Stimulated activated naive CD4-positive, alpha-beta T cell (primary cell): ENCODE data around the gene L3MBTL4.

ENCODE experiments used
- DNase-seq, 6 experiments: peaks; one replicate each; lab custom pipeline; 2025; lab: John Stamatoyannopoulos, UW

Gene L3MBTL4

GRCh38 chr18:5986257-5986931 lies 428.3 kb downstream of the L3MBTL4 start:
- DNase-seq = no peak

DNA sequence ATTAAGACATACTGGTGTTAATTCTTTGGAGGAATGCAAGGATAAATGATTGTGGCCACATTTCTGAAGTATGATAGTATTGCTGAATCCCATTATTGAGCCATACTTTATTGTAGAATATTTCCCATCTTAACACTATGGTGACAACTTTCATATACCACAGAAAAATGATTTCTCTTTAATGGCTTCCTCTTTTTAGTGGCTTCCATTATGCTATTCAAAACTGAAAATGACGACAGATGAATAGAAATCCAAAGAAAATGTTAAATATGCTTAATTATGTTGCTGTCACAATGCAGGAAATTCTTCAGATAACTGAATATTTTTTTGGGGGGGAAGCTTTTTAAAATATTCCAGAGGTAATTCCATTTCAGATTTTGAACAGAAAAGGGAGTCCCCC lies 430.5 kb downstream of the L3MBTL4 start:
- DNase-seq = no peak

- no peak for DNase-seq
These were observed 431.2 kb downstream of the L3MBTL4 start for GRCh38 chr18:5983488-5983887.

- no peak for DNase-seq
These were observed 432.4 kb downstream of the L3MBTL4 start for GRCh38 chr18:5982332-5982731.

DNA sequence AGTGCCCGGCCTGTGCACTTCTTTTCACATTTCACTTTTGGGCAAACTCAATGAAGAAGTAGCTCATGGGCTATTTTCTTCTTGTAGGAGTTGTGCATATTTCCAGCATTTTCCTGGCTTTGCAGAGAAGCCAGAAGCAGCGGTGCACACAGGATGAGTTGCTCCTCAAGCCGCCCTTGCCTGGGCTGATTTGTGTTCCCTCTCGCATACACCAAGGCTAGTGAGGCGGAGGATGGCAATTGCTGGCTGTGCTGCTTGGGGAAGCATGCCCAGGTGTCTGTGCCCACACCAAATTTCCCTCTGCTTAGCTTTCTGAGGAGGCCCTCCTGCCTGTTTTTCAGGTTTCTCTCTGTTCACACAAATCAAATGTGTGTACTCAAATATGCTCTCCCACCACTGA lies 434.0 kb downstream of the L3MBTL4 start:
- DNase-seq = no peak

DNA sequence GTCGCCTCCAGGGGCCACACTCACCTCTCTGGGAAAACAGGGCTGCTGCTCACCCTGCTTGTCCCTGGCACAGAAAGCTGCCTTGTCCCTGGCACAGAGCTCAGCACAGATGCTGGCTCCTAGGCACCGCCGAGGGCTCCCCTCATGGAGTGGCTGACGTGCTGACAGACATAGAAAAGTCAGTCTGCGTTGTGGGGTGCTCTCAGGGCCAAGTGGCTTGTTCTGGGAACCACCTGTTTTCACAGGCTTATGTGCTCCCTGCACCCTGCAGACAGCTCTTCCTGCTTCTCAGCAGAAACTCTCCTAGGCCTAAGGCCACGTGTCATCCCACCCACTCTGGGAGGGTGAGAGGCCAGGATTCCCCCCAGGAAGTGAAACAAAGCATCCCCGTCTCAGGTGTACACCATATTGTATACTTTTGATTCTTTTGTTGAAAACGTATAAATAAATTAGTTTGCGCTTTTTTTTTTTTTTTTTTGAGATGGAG lies 434.7 kb downstream of the L3MBTL4 start:
- DNase-seq = no peak

- DNase-seq = no peak
These were observed 435.4 kb downstream of the L3MBTL4 start for GRCh38 chr18:5979176-5979888.

GRCh38 chr18:5977022-5977421 lies 437.7 kb downstream of the L3MBTL4 start:
- DNase-seq = no peak

- no peak for DNase-seq
These were observed 439.4 kb downstream of the L3MBTL4 start for GRCh38 chr18:5975111-5976002.

DNA sequence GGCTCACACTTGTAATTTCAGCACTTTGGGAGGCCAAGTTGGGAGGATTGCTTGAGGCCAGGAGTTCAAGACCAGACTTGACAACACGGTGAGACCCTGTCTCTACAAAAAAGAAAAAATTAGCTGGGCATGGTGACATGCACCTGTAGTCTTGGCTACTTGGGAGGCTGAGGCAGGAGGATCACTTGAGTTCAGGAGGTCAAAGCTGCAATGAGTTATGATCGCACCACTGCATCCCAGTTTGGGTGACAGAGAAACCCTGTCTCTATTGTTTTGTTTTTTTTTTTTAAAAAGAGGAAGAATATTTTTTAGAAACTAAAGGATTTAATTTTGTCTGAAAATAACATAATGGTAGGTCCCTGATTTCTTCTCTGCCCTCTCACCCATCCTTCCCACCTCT lies 440.0 kb downstream of the L3MBTL4 start:
- no peak for DNase-seq

- no peak for DNase-seq
These were observed 441.6 kb downstream of the L3MBTL4 start for GRCh38 chr18:5973099-5973498.

GRCh38 chr18:5972298-5972697 lies 442.4 kb downstream of the L3MBTL4 start:
- DNase-seq = no peak

GRCh38 chr18:5969989-5970403 lies 444.7 kb downstream of the L3MBTL4 start:
- no peak for DNase-seq

GRCh38 chr18:5969355-5969988 lies 445.2 kb downstream of the L3MBTL4 start:
- DNase-seq = no peak

GRCh38 chr18:5967666-5968065 lies 447.0 kb downstream of the L3MBTL4 start:
- no peak for DNase-seq

GRCh38 chr18:5967007-5967406 lies 447.7 kb downstream of the L3MBTL4 start:
- DNase-seq = no peak

DNA sequence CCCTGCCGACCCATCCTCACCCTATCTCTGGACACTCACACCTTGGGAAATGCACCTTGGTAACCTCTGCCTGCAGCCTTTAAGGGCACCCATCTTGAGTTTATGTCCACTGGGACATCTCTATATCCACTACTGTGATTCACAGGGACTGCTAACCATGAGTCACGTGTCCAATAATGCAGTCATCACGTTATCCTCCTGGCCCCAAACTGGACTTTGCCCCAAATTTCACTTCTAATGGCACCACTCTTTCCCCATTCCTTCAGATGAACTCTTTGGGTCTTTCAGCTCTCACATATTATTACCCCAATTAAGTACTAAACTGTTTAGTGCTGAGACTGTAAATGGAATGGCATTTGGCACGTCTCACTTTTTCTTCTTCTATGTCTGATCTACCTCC lies 448.2 kb downstream of the L3MBTL4 start:
- DNase-seq = no peak

DNA sequence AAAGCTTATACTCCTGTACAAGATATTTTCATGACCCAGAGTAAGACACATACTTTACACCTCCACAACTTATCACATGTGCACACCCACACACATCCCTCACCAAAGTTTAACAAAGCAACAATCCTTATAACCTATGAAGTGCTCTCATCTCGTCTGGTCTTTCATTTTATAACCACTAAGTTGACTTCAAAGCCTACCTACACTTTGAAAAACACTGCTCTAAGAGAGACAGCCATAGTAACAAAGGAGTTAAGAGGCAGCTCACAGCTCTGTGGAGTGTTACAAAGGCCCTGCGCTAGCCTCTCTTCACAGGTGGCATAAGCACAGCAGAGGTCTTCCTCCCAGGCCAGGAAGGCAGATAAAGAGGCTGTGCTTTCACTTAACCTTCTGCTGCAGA lies 449.7 kb downstream of the L3MBTL4 start:
- DNase-seq = peak in 2 of 6 experiments; percentile 5 to 14

DNA sequence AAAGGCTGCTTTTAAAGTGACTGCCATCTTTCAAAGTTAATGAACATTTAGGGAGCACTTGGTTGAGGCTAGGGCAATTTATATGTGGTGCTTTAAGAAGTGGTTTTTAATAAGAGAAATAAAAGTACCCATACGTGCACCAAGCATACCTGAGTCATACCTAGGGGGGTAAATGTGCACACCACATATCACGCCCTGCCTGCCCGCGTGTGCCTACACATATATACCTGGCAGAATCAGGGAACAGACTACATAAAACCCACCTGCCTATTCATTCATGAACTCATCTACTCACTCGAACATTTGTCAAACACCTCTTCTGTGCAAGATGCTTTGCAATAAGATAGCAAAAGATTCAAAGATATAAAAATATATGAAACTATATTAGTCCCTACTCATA lies 450.1 kb downstream of the L3MBTL4 start:
- DNase-seq = no peak

GRCh38 chr18:5964108-5964507 lies 450.6 kb downstream of the L3MBTL4 start:
- no peak for DNase-seq

- DNase-seq = no peak
These were observed 451.4 kb downstream of the L3MBTL4 start for GRCh38 chr18:5963267-5963666.

DNA sequence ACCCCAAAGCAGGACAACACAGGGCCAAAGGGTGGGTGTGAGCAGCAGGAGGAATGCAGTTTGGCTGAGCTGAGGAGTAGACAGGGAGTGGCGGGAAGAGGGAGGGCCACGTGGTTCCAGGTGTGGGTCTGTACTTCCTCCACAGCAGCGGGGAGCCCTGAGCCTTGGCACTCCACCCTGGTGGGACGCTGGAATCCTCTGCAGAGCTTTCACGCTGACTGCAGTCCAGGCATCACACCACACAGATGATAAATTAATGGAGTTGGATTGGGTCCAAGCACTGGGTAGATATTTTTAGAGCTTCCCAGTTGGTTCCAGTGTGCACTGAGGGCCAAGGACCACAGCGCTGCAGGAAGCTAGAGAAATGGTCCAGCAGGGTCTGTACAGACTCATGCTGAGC lies 452.3 kb downstream of the L3MBTL4 start:
- DNase-seq = no peak
